ENCODE data around the gene CLIC4.
"Not testable (repeated sequence)": the region's sequence is repeated elsewhere in the genome, so short reads cannot be mapped to it uniquely, and the experiment has no call there.

The CLIC4 gene

DNA sequence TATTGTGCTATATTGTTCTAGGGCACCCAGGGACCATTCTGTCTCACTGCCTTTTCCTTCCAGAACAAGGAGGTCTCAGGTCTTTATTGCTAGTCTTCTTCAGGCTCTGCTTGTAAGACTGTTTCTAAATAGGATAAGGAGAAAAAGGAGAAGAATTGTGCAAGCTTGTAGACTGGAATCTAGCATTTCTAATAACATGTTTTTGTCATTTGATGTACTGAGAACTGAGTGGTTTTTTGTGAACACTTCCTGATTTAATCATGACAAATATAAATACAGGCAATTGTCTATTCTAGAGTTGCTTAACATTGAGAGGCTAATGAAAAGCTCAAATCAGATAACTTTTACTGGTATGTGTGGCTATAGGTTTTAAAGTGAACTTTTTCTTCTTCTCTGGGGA, 77.6 kb downstream of the CLIC4 start:
- DNase-seq (ENCODE audit: low spot score), result no peak

DNA sequence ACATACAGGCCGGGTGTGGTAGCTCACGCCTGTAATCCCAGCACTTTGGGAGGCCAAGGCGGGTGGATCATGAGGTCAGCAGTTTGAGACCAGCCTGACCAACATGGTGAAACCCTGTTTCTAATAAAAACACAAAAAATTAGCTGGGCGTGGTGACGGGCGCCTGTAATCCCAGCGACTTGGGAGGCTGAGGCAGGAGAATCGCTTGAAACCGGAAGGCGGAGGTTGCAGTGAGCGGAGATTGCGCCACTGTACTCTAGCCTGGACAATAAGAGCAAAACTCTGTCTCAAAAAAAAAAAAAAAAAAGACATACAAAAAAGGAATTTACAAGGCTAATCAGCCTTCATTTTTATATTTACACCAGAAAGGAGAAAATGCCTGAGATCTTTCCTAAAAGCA, 78.2 kb downstream of the CLIC4 start:
- not testable (repeated sequence) for DNase-seq (ENCODE audit: low spot score)

DNA sequence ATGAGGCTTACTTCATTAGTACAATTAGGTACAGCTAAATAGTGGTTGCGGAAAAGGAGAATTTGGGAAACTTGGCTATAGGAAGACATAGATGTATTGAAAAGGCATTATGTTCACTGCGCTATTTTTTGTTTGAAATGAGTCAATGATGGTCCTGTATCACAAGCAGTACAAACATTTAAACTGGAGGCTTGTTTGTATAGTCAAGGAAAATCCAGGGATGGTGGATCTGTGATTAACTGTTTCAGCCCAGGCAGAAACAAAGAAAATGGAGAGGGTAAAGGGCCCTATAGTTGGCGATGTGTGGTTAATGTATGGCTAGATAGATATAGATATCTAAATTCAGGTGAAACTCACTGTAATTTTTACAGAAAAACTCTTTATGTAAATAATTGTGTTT, 79.9 kb downstream of the CLIC4 start:
- DNase-seq (ENCODE audit: low spot score), result no peak

DNA sequence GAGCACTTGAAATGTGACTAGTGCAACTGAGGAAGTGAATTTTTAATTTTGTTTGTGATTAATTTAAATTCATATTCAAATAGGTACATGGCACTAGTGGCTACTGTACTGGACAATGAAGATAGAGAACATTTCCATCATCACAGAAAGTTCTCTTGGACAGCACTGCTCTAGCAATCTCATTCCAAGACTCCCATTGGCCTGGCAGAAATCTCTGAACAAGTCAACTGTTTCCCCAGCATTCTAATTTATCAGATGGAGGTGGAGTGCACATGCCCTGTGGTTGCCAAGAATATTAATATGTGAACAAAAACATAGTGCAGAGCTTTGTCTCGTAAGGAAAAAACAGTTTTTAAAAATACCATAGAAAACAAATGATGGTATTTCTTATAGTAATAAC, 81.3 kb downstream of the CLIC4 start:
- no peak for DNase-seq (ENCODE audit: low spot score)

DNA sequence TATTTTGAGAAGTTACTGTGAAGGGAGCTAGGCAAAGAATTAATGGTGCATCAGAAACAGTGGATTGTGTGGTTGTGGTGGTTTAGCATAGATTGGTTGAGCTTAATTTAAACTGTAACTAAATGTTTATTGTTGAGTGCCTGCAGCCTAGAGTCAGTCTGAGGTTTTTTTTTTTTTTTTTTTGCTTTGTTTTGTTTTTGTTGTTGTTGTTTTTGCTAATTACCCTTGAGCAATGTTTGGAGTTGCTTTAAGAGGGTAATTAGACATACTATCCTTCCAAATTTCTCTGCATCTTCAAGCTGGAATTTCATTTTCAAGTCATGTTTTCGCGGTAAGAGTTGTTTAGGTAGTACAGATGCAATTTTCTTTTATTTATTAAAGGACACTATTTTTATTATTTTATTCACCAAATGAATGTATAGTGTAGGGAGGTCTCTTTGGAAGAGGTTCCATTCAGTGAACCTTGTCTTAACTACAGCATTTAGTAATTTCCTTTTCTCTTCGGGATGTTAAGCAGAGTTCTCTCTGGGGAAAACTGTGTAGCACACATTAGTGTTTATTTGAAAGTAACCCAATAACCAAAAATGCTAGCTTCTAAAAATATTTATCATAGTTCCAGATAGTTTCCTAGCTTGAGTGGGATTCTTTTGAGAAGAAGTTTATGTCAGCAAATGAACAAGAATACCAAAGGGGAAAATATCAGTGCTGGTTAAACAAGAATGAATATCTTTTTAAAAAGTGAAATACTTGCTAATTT, 82.3 kb downstream of the CLIC4 start:
- DNase-seq (ENCODE audit: low spot score), result no peak

DNA sequence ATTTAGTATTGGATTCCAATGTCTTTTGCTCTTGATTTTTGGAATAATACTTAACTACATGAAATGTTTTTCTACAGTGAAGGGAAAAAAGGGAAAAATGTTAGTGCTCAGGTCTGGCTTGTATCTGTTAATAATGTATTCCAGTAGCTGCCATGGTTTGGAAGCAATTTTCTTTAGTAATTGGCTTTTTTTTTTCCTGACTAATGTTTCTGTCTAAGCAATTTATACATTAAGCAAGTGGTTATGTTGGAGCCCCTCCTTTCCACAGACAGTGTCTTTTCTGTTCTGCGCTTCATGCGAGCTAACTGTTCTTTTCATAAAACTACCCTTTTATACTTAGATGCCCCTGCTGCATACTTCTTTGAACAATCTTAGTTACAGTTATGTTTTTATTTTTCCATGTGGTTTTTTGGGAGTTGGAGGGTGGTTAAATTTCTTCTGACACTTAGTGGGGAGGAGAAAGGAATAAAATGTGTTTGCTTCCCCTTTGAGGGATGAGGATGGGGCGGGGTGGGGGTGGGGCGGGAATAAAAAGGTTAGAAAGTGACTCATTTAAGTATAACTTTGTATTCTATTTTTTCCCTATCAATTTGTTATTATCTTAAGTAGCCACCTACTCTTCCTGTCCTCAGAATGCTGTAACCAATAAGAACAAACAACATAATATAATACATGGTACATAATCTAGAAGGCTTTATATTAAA, 83.1 kb downstream of the CLIC4 start:
- DNase-seq (ENCODE audit: low spot score), result no peak

DNA sequence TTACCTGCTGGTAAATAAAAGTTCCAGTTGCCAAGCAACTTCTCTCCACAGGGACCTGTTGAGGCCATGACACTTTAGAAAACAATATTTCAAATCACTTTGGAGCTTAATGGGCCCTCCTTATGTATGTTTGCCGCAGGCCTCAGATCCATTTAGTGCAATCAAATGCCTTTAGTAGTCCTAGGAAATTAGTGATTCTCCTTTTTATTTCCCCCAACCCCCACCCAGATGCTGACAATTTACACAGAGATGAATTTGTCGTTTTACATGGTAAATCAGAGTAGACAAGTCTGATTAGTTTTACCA, 83.6 kb downstream of the CLIC4 start:
- DNase-seq (ENCODE audit: low spot score), result no peak

DNA sequence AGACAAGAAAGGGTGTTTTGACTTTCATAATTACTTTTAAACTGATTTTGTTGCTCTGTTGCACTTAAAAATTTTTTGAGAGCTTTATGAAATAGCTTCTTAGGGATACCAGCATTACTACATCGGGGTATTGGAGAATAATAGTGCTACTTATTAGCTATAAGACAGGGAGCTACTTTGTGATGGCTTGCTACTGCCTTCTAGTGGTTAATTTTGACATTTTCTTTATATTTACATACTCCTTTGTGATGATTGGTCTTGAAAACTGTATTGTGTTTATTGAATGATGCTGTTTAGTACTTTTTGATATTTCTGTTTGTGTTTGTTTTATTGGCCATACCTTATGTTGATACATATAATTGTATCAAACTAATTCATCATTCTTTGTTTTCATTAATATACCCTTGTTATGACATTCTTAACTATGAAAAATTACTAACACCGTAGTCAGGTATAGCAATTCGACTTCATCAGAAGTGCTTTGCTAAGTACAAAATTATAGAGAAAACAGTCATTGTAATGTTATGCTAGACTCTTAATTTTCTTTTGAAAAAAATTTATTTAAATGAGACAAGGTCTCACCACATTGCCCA, 85.5 kb downstream of the CLIC4 start:
- DNase-seq (ENCODE audit: low spot score), result peak; percentile 31

DNA sequence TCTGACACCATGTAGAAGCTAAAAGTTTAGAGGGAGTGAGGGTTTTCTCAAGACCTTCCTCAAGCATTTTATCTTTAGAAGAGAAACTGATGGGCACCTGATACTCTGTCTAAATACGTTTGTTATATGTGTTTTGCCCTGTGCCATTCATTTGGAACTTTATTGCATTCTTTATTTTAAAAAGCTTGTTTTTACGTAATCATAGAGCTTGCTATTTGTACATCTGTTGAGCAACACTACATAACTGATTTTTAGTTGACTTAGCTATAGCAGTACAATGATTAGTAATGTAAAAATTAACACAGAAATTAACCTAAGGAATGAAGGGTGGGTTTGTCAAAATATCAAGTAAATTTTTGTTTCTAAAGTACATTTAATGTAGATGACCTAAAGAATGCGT, 96.3 kb downstream of the CLIC4 start:
- DNase-seq (ENCODE audit: low spot score), result no peak

DNA sequence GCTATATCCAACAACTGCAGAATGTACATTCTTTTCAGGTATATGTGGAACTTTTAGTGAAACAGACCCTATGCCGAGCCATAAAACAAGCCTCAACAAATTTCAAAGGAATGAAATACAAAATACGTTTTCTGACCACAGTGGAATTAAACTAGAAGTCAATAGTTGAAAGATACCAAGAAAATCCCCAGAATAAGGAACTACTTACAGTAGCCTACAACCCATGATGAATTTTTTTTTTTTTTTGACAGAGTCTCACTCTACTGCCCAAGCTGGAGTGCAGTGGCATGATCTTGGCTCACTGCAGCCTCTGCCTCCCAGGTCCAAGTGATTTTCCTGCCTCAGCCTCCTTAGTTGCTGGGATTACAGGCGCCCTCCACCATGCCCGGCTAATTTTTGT, 101.4 kb downstream of the CLIC4 start:
- no peak for DNase-seq (ENCODE audit: low spot score)

DNA sequence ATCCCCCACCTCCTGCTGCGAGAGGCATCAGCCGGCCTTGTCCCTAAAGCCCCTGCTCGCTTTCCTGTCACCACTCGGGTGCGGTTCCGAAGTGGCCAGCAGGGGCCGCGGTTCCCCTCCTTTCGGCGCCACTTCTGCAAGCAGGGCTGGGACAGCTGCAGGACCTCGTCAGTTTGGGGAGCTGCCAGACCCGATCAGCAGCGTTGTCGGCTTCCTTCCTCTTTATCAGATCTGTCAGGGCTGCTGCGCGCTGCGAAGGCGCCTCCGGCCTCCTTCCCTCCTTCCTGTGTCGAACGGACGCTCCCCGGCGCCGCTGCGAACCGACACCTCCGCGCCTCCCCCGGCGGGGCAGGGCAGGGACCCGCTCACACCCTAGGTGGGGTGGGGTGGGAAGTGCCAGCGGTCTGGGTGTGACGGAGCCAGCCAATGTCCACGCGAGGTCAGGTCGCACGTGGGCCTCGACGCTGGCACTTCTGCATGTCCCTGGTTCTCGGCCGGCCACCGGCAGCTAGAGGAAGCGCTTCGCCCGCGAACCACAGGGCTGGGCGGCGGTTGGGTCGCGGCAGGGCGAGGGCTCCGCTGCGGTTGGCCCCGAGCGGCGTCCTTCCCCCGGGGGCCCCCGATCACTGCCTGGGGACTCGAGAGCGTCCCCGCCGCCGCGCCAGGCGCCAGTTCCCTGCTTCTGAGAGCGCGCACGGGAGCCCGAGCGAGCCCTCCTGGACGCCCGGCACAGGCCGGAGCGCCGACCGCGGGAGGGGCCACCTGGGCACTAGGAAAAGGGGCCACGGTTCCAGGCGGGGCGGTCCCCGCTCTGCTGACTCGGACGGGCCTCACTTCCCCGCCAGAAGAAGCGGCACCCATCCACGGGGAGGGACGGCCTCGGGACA, 103.0 kb downstream of the CLIC4 start:
- DNase-seq (ENCODE audit: low spot score), result peak; percentile 82

DNA sequence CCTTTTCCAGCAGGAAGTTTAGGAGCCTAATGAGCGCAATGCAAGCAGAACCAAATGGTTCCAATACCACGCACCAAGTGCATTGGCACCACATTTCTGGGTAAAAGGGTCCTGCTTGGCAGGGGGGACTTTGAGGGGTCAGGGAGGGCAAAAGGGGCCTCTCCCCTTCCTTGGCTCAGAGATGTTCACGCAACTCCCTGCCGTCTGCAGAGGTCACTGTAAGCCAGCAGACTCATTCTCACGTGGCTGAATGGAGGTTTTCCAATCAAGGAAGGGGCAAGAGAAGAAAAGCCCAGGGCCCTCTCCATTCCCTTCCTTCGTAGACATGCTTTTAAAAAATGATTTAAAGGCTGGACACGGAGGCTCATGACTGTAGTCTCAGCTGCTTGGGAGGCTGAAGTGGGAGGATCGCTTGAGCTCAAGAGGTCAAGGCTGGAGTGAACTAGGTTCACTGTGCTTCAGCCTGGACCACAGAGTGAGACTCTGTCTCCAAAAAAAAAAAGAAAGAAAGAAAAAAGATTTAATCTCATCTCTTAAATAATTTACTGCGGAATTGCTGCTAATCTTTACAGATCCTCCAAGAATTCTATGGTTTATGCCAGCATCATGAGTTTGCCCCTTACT, 104.5 kb downstream of the CLIC4 start:
- DNase-seq (ENCODE audit: low spot score), result no peak

DNA sequence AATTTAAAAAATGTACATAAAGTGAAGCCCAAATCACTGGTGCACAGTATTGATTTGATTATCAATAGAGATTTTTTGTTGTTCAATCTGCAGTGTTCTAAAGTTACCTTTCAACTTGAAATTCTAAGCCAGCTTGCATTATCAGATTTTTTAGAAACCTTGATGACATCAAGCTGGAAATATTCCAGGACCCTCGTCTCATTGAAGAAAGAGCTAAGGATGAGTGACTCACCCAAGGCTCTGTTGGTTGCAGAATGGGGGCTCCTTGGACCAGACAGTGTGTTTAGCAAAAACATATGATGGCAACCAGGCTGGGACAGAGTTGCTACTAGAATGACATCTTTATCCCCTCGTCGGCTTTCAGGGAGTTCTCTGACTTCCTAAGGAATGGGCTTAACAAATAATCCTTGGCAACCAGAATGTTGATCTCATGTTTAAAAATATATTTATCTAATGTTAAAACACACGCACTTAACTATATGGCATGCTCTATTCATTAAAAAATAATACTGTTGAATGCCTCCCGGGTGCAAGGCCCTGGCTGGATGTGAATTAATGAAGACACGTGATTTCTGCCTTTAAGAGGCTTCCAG, 105.2 kb downstream of the CLIC4 start:
- DNase-seq (ENCODE audit: low spot score), result no peak

DNA sequence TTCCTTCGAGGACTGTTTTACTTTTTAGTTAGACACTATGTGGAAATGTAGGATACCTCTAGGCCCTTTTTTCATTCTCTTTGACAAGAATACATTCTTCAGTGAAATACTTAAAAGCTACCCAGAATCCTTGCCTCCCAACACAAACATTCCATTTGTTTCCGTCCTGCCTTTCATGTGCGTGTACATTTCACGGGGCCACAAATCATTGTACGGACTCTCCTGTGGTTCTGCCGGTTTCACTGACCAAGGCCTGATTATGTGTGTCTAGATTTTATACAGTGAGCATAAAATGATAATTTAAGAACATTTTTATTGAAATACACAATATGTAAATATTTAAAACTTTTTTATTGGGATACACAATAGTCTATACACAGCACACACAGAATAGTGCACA, 108.4 kb downstream of the CLIC4 start:
- DNase-seq (ENCODE audit: low spot score), result no peak

DNA sequence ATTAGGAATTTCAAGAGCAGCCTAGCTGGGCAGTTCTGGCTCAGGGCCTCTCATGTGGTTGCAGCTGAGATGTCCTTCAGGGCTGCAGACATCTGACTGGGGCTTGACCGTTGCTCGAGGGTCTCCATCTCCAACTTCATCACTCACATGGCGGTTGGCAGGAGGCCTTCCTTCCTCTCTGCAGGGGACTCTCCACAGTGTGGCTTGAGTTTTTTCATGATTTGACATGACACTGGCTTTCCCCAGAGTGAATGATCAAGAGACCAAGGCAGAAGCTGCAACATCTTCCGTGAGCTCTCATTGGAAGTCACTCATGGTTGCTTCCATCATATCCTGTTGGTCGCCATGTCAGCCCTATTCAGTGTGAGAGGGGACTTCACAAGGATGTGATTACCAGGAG, 110.2 kb downstream of the CLIC4 start:
- no peak for DNase-seq (ENCODE audit: low spot score)

DNA sequence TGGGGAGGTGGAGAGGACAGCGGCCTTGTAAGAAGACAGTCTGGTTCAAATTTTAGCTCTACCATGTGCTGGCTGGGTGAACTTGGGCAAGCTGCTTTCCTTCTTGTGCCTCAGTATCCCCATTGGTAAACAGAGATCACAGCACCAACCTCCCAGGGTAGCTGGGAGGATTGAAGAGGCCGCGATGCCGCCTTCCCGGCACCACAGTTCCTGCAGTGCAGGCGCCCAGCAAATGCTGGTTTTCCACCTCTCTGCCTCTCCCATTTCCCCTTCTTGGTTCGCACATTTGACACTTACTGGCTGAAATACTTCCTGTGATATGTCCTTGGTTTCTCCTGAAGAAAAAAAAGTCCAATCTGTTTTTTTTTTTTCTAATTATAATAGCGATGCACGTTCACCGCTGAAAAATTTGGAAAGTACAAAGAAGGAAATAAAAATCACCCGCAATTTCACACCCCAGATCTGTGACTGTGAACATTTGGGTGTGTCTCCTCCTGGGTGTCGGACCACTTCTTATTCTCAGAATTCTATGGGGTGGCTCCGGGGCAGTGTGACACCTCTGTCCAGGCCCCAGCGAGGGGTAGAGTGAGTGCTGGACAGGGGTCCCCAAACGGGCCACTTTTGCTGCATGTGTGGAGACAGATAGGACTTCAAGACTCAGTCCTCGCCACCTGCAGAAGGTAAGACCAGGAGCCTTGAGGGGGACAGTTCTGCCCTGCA, 111.7 kb downstream of the CLIC4 start:
- DNase-seq (ENCODE audit: low spot score), result no peak

DNA sequence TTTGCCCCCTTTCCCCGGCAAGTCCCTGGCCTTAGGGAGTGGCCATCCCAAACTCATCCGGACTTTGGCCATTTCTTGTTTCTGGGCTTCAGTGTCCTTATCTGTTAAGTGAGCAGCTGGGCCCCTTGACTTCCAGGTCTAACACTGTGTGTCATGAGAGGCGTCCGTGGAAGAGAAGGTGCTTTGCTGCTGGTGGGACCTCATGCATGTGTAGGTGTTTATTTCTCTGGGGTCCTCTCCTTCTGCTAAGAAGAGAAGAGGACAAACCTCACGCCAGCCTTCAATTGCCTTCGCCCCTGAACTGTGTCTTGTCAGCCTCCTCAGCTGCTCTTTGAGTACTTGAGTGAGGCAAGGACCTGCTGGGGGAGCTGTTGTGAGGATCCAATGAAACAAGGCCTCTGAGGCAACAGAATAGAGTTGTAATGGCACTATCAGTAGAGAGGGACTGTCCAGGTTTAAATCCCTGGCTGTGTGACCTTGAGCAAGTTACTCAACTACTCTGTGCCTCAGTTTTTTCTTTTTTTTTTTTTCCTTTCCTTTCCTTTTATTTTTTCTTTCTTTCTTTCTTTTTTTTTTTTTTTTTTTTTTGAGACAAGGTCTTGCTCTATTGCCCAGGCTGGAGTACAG, 112.4 kb downstream of the CLIC4 start:
- DNase-seq (ENCODE audit: low spot score), result peak; percentile 72

DNA sequence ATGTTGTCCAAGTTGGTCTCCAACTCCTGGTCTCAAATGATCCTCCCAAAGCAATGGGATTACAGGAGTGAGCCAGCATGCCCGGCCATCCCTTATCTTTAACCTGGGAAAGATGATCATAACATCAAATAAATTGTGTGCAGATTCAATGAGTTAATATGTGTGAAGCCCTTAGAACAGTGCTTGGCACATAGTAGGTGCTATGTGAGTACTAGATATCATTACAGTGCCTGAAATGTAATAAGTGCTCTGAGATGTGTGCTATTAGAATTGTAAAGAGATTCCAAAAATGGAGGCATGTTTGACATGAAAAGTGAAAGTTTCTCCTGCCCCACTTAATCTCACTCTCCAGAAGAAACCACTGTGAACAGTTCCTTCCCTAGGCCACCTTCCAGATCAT, 113.0 kb downstream of the CLIC4 start:
- DNase-seq (ENCODE audit: low spot score), result no peak

DNA sequence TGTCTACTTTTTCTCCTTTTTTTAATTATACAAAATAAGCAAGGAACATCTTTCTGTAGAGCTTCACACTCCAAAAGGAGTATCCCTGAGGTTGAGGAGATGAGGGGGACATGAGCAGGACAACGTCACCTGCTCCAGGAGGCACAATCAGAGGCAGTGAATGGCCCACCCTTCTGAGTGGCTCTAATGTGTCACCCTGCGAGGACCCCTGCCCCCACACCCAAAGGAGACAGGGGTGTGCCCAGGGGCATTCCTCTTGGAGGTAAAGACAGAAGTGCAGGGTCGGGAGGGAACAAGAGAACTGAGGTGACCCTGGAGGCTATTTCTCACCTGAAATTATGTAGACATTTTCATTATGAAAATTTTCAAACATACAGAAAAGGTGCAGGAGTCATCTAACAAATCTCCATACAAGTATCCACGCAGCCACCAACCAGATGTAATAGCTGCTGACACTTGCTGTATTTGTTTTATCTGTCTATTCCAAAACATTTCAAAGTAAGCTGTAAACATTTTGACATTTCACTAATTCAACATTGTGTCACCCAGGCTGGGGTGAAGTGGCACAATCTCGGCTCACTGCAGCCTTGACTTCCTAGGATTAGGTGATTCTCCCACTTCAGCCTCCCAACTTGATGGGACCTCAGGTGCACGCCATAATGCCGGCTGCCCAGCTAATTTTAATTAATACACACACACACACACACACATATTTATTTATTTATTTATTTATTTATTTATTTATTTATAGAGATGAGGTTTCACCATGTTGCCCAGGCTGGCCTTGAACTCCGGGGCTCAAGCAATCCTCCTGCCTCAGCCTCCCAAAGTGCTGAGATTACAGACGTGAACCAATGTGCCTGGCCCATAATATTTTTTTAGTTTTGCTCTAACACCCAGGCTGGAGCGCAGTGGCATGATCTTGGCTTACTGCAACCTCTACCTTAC, 114.1 kb downstream of the CLIC4 start:
- no peak for DNase-seq (ENCODE audit: low spot score)

Measured in HuH-7 (cell line).